DND-41 (cell line): ENCODE measurements around the gene GSG1L.

ENCODE experiments used
- ATAC-seq: fragments of 200-7000 bp; cut with Tn5 transposase; 3 replicates; pipeline ENCODE4 v1.9.1; 2021; ENCODE audit warnings: low read depth; ENCODE audit not compliant: insufficient read depth
- DNase-seq: peaks from one replicate; pipeline ENCODE4 v3.0.0-alpha.2; 2020
- H2AFZ ChIP-seq: 2 replicates; pipeline ENCODE4 v1.6.0; 2012; ENCODE audit warnings: low read depth, low read length
- H3K27ac ChIP-seq: 2 replicates; pipeline ENCODE4 v1.5.1; 2012; ENCODE audit warnings: low read length, inconsistent platforms
- H3K27me3 ChIP-seq: fragments of 200-600 bp; sonication (generic); 2 replicates; pipeline ENCODE4 v1.6.0; 2012; ENCODE audit warnings: low read length, mild to moderate bottlenecking, inconsistent platforms; ENCODE audit not compliant: insufficient read depth, poor library complexity
- H3K36me3 ChIP-seq: 2 replicates; pipeline ENCODE4 v1.5.1; 2012; ENCODE audit warnings: low read length, inconsistent platforms; ENCODE audit not compliant: insufficient read depth
- H3K4me1 ChIP-seq: 2 replicates; pipeline ENCODE4 v1.5.1; 2012; ENCODE audit warnings: mild to moderate bottlenecking, low read length; ENCODE audit not compliant: insufficient read depth
- H3K4me2 ChIP-seq: 2 replicates; pipeline ENCODE4 v1.6.0; 2012; ENCODE audit warnings: mild to moderate bottlenecking, moderate library complexity, low read length, inconsistent platforms; ENCODE audit not compliant: insufficient read depth
- H3K4me3 ChIP-seq, 2 experiments: fragments of 200-600 bp in 1 of 2; shearing (Covaris generic) in 1 of 2; 2 replicates each; pipeline ENCODE4 v1.5.1; 2012 to 2016; ENCODE audit warnings: inconsistent platforms in 2 of 2, low read length in 2 of 2, mild to moderate bottlenecking in 2 of 2, low read depth in 1 of 2, moderate library complexity in 1 of 2
- H3K79me2 ChIP-seq: 2 replicates; pipeline ENCODE4 v1.6.0; 2012; ENCODE audit warnings: low read length, inconsistent platforms; ENCODE audit not compliant: insufficient read depth
- H3K9ac ChIP-seq: 2 replicates; pipeline ENCODE4 v1.6.0; 2012; ENCODE audit warnings: low read depth, mild to moderate bottlenecking, inconsistent platforms, low read length, moderate library complexity
- H3K9me3 ChIP-seq: 2 replicates; pipeline ENCODE4 v1.5.1; 2012; ENCODE audit warnings: low read length, moderate library complexity, mild to moderate bottlenecking, inconsistent platforms; ENCODE audit not compliant: insufficient read depth, severe bottlenecking
- H4K20me1 ChIP-seq: 2 replicates; pipeline ENCODE4 v1.6.0; 2012; ENCODE audit warnings: low read length; ENCODE audit not compliant: insufficient read depth
- EZH2 ChIP-seq: IDR thresholded peaks from 3 replicates; pipeline ENCODE4 v1.6.1; 2012; ENCODE audit warnings: borderline replicate concordance, low read depth, mild to moderate bottlenecking, moderate library complexity, low read length, inconsistent platforms; ENCODE audit not compliant: severe bottlenecking
- TF ChIP-seq, protein P1 (sequence below): IDR thresholded peaks from 2 replicates; pipeline ENCODE4 v1.5.1; 2012; ENCODE audit warnings: borderline replicate concordance, low read length, moderate library complexity, mild to moderate bottlenecking; ENCODE audit not compliant: poor library complexity, severe bottlenecking; ENCODE audit errors: extremely low read depth

GSG1L gene

DNA sequence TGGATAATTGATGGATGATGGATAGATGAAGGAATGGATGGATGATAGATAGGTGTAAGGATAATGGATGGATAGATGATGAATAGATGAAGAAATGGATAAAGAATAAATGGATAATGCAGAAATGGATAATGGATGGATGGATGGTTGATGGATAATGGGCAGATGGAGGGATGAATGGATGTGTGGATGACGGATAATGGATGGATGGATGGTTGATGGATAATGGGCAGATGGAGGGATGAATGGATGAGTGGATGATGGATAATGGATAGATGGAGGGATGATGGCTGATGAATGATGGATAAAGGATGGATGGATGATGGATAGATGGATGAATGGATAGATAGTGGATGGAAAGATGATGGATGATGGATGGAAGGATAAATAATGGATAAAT, 274.4 kb downstream of the GSG1L start:
- Histone ChIP-seq H3K4me2 (no peak overlapping the region), H3K9ac (no peak overlapping the region), H3K4me1 (no peaks in the 10 kb centered on the region), H3K9me3 (no peaks in the 10 kb centered on the region), H3K27me3 (no peaks in the 10 kb centered on the region), H3K4me3 (no peak overlapping the region), H4K20me1 (peaks cover 4% of the 10 kb centered on the region), H3K27ac (no peak overlapping the region), H3K79me2 (no peaks in the 10 kb centered on the region), H2AFZ (no peak overlapping the region), H3K36me3 (no peaks in the 10 kb centered on the region)
- DNase-seq (no peak), ATAC-seq (no peak)
- no peak for TF ChIP-seq EZH2
- TF ChIP-seq, protein P1, sequence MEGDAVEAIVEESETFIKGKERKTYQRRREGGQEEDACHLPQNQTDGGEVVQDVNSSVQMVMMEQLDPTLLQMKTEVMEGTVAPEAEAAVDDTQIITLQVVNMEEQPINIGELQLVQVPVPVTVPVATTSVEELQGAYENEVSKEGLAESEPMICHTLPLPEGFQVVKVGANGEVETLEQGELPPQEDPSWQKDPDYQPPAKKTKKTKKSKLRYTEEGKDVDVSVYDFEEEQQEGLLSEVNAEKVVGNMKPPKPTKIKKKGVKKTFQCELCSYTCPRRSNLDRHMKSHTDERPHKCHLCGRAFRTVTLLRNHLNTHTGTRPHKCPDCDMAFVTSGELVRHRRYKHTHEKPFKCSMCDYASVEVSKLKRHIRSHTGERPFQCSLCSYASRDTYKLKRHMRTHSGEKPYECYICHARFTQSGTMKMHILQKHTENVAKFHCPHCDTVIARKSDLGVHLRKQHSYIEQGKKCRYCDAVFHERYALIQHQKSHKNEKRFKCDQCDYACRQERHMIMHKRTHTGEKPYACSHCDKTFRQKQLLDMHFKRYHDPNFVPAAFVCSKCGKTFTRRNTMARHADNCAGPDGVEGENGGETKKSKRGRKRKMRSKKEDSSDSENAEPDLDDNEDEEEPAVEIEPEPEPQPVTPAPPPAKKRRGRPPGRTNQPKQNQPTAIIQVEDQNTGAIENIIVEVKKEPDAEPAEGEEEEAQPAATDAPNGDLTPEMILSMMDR: no peak

DNA sequence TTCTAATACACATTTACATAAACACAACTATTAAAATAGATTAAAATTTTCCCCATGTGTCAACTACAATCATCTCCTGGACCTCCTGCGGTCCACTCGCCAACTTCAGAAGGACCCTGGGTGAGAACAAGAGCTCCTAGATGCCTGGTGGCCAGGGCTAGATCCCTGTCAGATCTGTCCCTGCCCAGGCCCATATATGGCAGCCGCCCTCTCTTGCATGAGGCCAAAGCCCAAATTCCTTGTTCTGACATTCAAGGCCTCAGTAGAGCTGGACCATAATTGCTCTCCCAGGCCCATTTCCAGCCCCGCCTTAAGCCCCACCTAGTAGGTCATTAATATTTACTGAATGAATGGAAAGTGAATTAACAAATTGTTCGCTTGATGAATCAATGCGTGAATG, 275.8 kb downstream of the GSG1L start:
- H3K9me3 ChIP-seq: no peaks in the 10 kb centered on the region
- H3K4me3 ChIP-seq: no peak overlapping the region
- H3K4me2 ChIP-seq: no peak overlapping the region
- H3K27me3 ChIP-seq: no peaks in the 10 kb centered on the region
- no peaks in the 10 kb centered on the region for H3K36me3 ChIP-seq
- H2AFZ ChIP-seq: no peak overlapping the region
- H3K9ac ChIP-seq: no peak overlapping the region
- H3K4me1 ChIP-seq: no peaks in the 10 kb centered on the region
- H3K27ac ChIP-seq: no peak overlapping the region
- DNase-seq (no peak), ATAC-seq (no peak)
- peaks cover 4% of the 10 kb centered on the region for H4K20me1 ChIP-seq
- no peaks in the 10 kb centered on the region for H3K79me2 ChIP-seq
- TF ChIP-seq, protein P1: no peak
- no peak for TF ChIP-seq EZH2

DNA sequence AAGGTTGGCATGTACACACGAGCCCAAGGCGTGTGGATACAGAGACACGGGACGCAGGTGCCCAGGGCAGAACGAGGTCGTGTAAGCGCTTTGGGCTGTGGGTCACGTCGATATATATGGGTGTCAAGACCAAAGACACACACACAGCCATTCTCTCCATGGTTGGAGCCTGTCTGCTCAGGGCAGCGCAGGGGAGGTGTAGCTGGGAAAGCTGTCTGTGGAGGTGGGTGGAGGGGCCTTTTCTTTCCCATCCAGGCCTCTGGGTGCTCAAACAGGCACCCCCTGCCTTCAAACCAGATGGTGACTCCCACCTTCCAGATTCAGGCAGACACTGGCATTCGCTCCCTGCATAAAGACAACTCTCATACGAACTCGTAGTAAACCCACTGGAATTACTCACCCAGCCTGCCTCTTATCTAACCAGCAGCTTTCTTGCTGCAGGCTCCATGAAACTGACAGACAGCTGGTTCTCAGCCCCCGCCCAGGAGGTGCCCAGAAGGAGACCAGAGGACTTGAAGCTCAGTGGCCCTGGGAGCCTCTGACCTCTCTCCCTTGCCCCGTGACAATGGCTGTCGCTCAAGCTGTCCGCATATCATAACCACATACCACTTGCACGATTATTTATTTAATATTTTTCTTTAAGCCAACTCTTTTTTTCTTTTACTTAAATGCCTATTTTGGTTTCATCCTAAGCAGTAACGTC, 276.4 kb downstream of the GSG1L start:
- ATAC-seq (no peak), DNase-seq (no peak)
- Histone ChIP-seq H3K36me3 (no peaks in the 10 kb centered on the region), H3K4me1 (no peaks in the 10 kb centered on the region), H3K79me2 (no peaks in the 10 kb centered on the region), H2AFZ (no peak overlapping the region), H3K27me3 (no peaks in the 10 kb centered on the region), H3K9me3 (no peaks in the 10 kb centered on the region), H3K9ac (no peak overlapping the region), H3K4me3 (no peak overlapping the region), H3K4me2 (no peak overlapping the region), H3K27ac (no peak overlapping the region), H4K20me1 (peaks cover 4% of the 10 kb centered on the region)
- TF ChIP-seq, protein P1: no peak
- no peak for TF ChIP-seq EZH2
